DOHH2 (cell line): ENCODE data around the gene MYEOV.
A peak's percentile ranks its signal among the peaks of the same experiment; 100 is the strongest.

Experiments
- H3F3A ChIP-seq: fragments of 200-600 bp; sonication (generic), shearing (Covaris generic); 2 replicates; pipeline ENCODE4 v1.6.0; 2016; ENCODE audit warnings: antibody characterized with exemption, mild to moderate bottlenecking; ENCODE audit not compliant: control insufficient read depth, insufficient read depth
- H3K27ac ChIP-seq: fragments of 200-600 bp; sonication (generic); 2 replicates; pipeline ENCODE4 v1.5.1; 2014; ENCODE audit warnings: low read depth, mild to moderate bottlenecking, low read length, moderate library complexity
- H3K27me3 ChIP-seq: fragments of 200-600 bp; sonication (generic); 2 replicates; pipeline ENCODE4 v1.6.1; 2014; ENCODE audit warnings: mild to moderate bottlenecking, low read length, mixed read lengths; ENCODE audit not compliant: control insufficient read depth
- H3K36me3 ChIP-seq: fragments of 200-600 bp; sonication (generic); 2 replicates; pipeline ENCODE4 v1.6.1; 2014; ENCODE audit warnings: mild to moderate bottlenecking, low read length, moderate library complexity, mixed read lengths; ENCODE audit not compliant: control insufficient read depth
- H3K4me1 ChIP-seq: fragments of 200-600 bp; sonication (generic); 2 replicates; pipeline ENCODE4 v1.6.1; 2014; ENCODE audit warnings: mild to moderate bottlenecking, low read length, mixed read lengths; ENCODE audit not compliant: control insufficient read depth
- H3K4me2 ChIP-seq: fragments of 200-600 bp; sonication (generic); 2 replicates; pipeline ENCODE4 v1.6.0; 2014; ENCODE audit warnings: mild to moderate bottlenecking, low read length, moderate library complexity
- H3K4me3 ChIP-seq: fragments of 200-600 bp; sonication (generic); 2 replicates; pipeline ENCODE4 v1.5.1; 2014; ENCODE audit warnings: mild to moderate bottlenecking, low read length, mixed read lengths
- H3K79me2 ChIP-seq: fragments of 200-600 bp; sonication (generic); 2 replicates; pipeline ENCODE4 v1.6.1; 2014; ENCODE audit warnings: mild to moderate bottlenecking, low read length, mixed read lengths; ENCODE audit not compliant: control insufficient read depth
- H3K9me2 ChIP-seq: fragments of 200-600 bp; sonication (generic); replicated peaks from 2 replicates; pipeline ENCODE4 v1.6.1; 2014; ENCODE audit warnings: mild to moderate bottlenecking, low read length, mixed read lengths; ENCODE audit not compliant: control insufficient read depth
- H3K9me3 ChIP-seq: fragments of 200-600 bp; sonication (generic); 2 replicates; pipeline ENCODE4 v1.6.1; 2014; ENCODE audit warnings: antibody characterized with exemption, low read length, mixed read lengths; ENCODE audit not compliant: control insufficient read depth, insufficient read depth
- H4K20me1 ChIP-seq: fragments of 200-600 bp; sonication (generic); 2 replicates; pipeline ENCODE4 v1.6.0; 2014; ENCODE audit warnings: low read depth, mild to moderate bottlenecking, antibody characterized with exemption, low read length, moderate library complexity; ENCODE audit not compliant: control insufficient read depth, insufficient read depth
- EZH2phosphoT487 ChIP-seq: fragments of 200-600 bp; sonication (generic); IDR thresholded peaks from 2 replicates; pipeline ENCODE4 v1.6.1; 2017; ENCODE audit warnings: borderline replicate concordance, mild to moderate bottlenecking, antibody characterized with exemption, low read length, moderate library complexity, mixed read lengths
- TF ChIP-seq, protein P1 (sequence below): fragments of 200-600 bp; sonication (generic); IDR thresholded peaks from one replicate; pipeline ENCODE4 v1.5.1; 2014; ENCODE audit warnings: antibody characterized with exemption, mild to moderate bottlenecking, low read depth, low read length; ENCODE audit not compliant: poor library complexity, severe bottlenecking

MYEOV gene

DNA sequence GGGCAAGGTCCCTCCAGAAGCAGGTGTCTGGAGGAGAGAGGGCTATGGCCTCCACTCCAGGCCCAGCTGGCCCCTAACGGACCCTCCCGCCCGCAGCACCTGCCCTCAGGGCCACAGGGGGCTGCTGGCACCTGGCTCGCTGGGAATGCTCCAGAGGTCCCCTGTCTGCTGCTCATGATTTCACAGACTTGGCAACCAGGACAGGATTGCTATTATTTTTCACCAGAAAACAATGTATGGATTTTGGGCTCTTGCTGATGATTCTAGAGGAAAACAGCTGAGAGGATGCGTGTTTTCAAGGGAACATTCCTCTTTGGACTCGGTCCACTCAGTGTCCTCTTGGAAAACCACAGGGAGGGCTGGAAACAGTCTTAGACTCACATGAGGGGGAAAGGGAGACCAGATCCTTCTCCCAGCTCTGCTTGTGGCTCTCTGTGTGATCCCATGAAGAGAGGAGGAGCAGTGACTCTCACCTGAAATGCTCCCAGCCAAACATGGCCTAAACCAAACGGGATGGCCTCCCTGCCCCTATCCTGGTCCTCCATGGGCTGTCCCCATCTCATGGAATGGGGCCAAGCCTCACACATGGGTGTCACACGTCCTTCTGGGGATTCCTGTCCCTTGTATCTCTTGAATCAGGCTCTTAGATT is 15.8 kb downstream of the MYEOV start:
- Histone ChIP-seq H3F3A (no peaks in the 10 kb centered on the region), H3K4me2 (no peak overlapping the region), H3K36me3 (no peaks in the 10 kb centered on the region), H3K4me1 (peaks cover 13% of the 10 kb centered on the region), H3K9me3 (no peaks in the 10 kb centered on the region), H3K27ac (no peak overlapping the region), H3K79me2 (no peaks in the 10 kb centered on the region), H3K27me3 (peaks cover 6% of the 10 kb centered on the region; the same call in 1 of the 2 replicates), H4K20me1 (no peaks in the 10 kb centered on the region), H3K9me2 (no peaks in the 10 kb centered on the region), H3K4me3 (no peak overlapping the region)
- no peak for TF ChIP-seq EZH2phosphoT487
- TF ChIP-seq, protein P1, sequence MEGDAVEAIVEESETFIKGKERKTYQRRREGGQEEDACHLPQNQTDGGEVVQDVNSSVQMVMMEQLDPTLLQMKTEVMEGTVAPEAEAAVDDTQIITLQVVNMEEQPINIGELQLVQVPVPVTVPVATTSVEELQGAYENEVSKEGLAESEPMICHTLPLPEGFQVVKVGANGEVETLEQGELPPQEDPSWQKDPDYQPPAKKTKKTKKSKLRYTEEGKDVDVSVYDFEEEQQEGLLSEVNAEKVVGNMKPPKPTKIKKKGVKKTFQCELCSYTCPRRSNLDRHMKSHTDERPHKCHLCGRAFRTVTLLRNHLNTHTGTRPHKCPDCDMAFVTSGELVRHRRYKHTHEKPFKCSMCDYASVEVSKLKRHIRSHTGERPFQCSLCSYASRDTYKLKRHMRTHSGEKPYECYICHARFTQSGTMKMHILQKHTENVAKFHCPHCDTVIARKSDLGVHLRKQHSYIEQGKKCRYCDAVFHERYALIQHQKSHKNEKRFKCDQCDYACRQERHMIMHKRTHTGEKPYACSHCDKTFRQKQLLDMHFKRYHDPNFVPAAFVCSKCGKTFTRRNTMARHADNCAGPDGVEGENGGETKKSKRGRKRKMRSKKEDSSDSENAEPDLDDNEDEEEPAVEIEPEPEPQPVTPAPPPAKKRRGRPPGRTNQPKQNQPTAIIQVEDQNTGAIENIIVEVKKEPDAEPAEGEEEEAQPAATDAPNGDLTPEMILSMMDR, result no peak

DNA sequence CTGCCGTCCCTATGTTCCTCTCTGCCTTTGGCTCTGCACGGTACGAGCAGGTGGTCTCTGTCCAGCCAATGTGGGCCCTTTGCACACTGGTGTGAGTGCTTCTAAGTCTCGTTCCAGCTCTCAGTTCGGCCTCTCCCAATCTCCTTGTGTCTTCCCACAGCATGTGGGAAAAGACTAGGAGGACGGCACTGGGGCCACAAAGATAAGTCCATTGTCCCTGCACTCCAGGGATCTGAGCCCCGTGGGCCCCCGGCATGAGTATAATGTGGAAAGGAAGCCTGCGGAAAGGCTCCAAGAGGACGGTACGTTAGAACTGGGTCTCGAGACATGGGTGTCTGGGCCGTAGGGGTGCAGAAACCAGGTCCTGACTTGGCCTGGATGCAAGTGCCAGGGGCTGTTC is 16.4 kb downstream of the MYEOV start:
- TF ChIP-seq, protein P1, result no peak
- TF ChIP-seq EZH2phosphoT487, result no peak
- no peaks in the 10 kb centered on the region for H3K9me3 ChIP-seq
- no peaks in the 10 kb centered on the region for H3F3A ChIP-seq
- no peak overlapping the region for H3K4me2 ChIP-seq
- no peak overlapping the region for H3K4me3 ChIP-seq
- no peaks in the 10 kb centered on the region for H3K79me2 ChIP-seq
- no peak overlapping the region for H3K27ac ChIP-seq
- H3K36me3 ChIP-seq, result no peaks in the 10 kb centered on the region
- no peaks in the 10 kb centered on the region for H3K9me2 ChIP-seq
- H4K20me1 ChIP-seq, result no peaks in the 10 kb centered on the region
- peaks cover 13% of the 10 kb centered on the region for H3K4me1 ChIP-seq
- peaks cover 9% of the 10 kb centered on the region; the same call in 1 of the 2 replicates for H3K27me3 ChIP-seq

- Histone ChIP-seq H3K9me2 (no peaks in the 10 kb centered on the region), H3K4me1 (peaks cover 13% of the 10 kb centered on the region), H3K4me3 (no peak overlapping the region), H3K27me3 (peaks cover 9% of the 10 kb centered on the region; the same call in 1 of the 2 replicates), H3K79me2 (no peaks in the 10 kb centered on the region), H3K27ac (peak overlapping the region; percentile 47; the same call in 1 of the 2 replicates), H3K9me3 (no peaks in the 10 kb centered on the region), H4K20me1 (no peaks in the 10 kb centered on the region), H3K4me2 (peak overlapping the region; percentile 60), H3K36me3 (no peaks in the 10 kb centered on the region), H3F3A (no peaks in the 10 kb centered on the region)
- TF ChIP-seq EZH2phosphoT487, result no peak
- TF ChIP-seq, protein P1, result no peak
Measured at GRCh38 chr11:69310934-69311766, 17.2 kb downstream of the MYEOV start.
